HCT116 (cell line): ENCODE results near the gene SEC22A. TPM values are rescaled to one million over a fixed set of nuclear protein-coding genes. Genes with fewer than 3 reads are reported as not detected.

Experiments used
- ATAC-seq: fragments of 200-7000 bp; cut with Tn5 transposase; 2 replicates; pipeline ENCODE4 v1.9.1; 2020; ENCODE audit warnings: mild to moderate bottlenecking, moderate library complexity
- BruUV-seq: library from RNA; stranded (reverse); fragments of 400-500 nt; replicated peaks from 2 replicates; lab custom pipeline; 2021; lab: Mats Ljungman, UMichigan
- CTCF ChIA-PET: fragments of 300-600 bp; sonication (Branson Sonifier 250); formaldehyde crosslinking; loops from one replicate; lab custom pipeline; 2021; ENCODE audit warnings: antibody characterized with exemption; lab: Charles Lee
- POLR2A ChIA-PET: fragments of 300-600, 350-600 bp; sonication (Branson Sonifier 250); formaldehyde crosslinking; loops from one replicate; lab custom pipeline; 2021; ENCODE audit warnings: antibody characterized with exemption; lab: Charles Lee
- RAD21 ChIA-PET, 2 experiments: fragments of 300-600 bp; sonication (Branson Sonifier 250); formaldehyde crosslinking; loops; one replicate each; lab custom pipeline; 2023; ENCODE audit warnings: low total read pairs in 2 of 2; ENCODE audit not compliant: uncharacterized antibody in 2 of 2, unreplicated experiment in 2 of 2, low non-redundant PET in 1 of 2; lab: Charles Lee
- DNase-seq: peaks from one replicate; pipeline ENCODE4 v3.0.0-alpha.2; 2010; ENCODE audit warnings: low read depth, low spot score
- H2AFZ ChIP-seq: fragments of 200-600 bp; shearing (Covaris generic), sonication (generic); 2 replicates; pipeline ENCODE4 v1.6.1; 2017; ENCODE audit warnings: low read depth, mixed run types, mixed read lengths, antibody characterized with exemption, low read length; ENCODE audit not compliant: poor library complexity, severe bottlenecking
- H3K27ac ChIP-seq: 2 replicates; pipeline ENCODE4 v1.5.1; 2012; ENCODE audit warnings: low read depth, low read length
- H3K27me3 ChIP-seq: fragments of 200-600 bp; sonication (generic); 2 replicates; pipeline ENCODE4 v1.6.1; 2016; ENCODE audit warnings: mixed run types, low read length, mixed read lengths; ENCODE audit not compliant: insufficient read depth
- H3K36me3 ChIP-seq, 2 experiments: fragments of 200-500 bp in 1 of 2; fragments of 200-600 bp in 1 of 2; sonication (Bioruptor generic) in 1 of 2; sonication (generic) in 1 of 2; 2 replicates each; pipeline versions ENCODE4 v1.5.1 to v1.6.1; 2014 to 2016; ENCODE audit warnings: low read length in 2 of 2, inconsistent platforms in 1 of 2, mixed read lengths in 1 of 2, mixed run types in 1 of 2; ENCODE audit not compliant: insufficient read depth in 2 of 2, control insufficient read depth in 1 of 2
- H3K4me1 ChIP-seq, 2 experiments: fragments of 200-600 bp in 1 of 2; sonication (generic) in 1 of 2; 2 replicates each; pipeline versions ENCODE4 v1.5.1 to v1.6.1; 2012 to 2017; ENCODE audit warnings: low read length in 2 of 2, inconsistent platforms in 1 of 2, mild to moderate bottlenecking in 1 of 2, mixed read lengths in 1 of 2, mixed run types in 1 of 2, moderate library complexity in 1 of 2; ENCODE audit not compliant: insufficient read depth in 2 of 2, control insufficient read depth in 1 of 2
- H3K4me2 ChIP-seq: fragments of 200-600 bp; sonication (generic); 2 replicates; pipeline ENCODE4 v1.6.1; 2017; ENCODE audit warnings: mixed run types, low read length, mixed read lengths
- H3K4me3 ChIP-seq, 2 experiments: fragments of 200-600 bp in 1 of 2; sonication (generic) in 1 of 2; replicated peaks in 1 of 2; 2 replicates each; pipeline ENCODE4 v1.5.1; 2011 to 2016; ENCODE audit warnings: low read length in 2 of 2, control low read depth in 1 of 2, low read depth in 1 of 2, mild to moderate bottlenecking in 1 of 2, mixed read lengths in 1 of 2, mixed run types in 1 of 2
- H3K79me2 ChIP-seq: fragments of 200-600 bp; sonication (generic); 2 replicates; pipeline ENCODE4 v1.6.1; 2017; ENCODE audit warnings: mild to moderate bottlenecking, mixed run types, low read length, moderate library complexity, mixed read lengths; ENCODE audit not compliant: insufficient read depth
- H3K9ac ChIP-seq: fragments of 200-600 bp; sonication (generic); 2 replicates; pipeline ENCODE4 v1.6.1; 2016; ENCODE audit warnings: low read length, mixed read lengths
- H3K9me2 ChIP-seq: fragments of 200-600 bp; sonication (generic), shearing (Covaris generic); 2 replicates; pipeline ENCODE4 v1.6.1; 2017; ENCODE audit warnings: mixed run types, mild to moderate bottlenecking, moderate library complexity; ENCODE audit not compliant: insufficient read depth
- H3K9me3 ChIP-seq, 2 experiments: fragments of 200-500 bp in 1 of 2; fragments of 200-600 bp in 1 of 2; sonication (Bioruptor generic) in 1 of 2; sonication (generic) in 1 of 2; 2 replicates each; pipeline ENCODE4 v1.6.1; 2014 to 2017; ENCODE audit warnings: low read length in 2 of 2, mixed read lengths in 2 of 2, inconsistent platforms in 1 of 2, low read depth in 1 of 2, mild to moderate bottlenecking in 1 of 2, mixed run types in 1 of 2, moderate library complexity in 1 of 2; ENCODE audit not compliant: control insufficient read depth in 1 of 2, insufficient read depth in 1 of 2
- H4K20me1 ChIP-seq: fragments of 200-600 bp; sonication (generic), shearing (Covaris generic); 2 replicates; pipeline ENCODE4 v1.6.1; 2017; ENCODE audit warnings: mixed run types, mild to moderate bottlenecking, moderate library complexity; ENCODE audit not compliant: insufficient read depth
- CBX3 ChIP-seq: IDR thresholded peaks from 2 replicates; pipeline ENCODE4 v1.6.1; 2012; ENCODE audit warnings: low read depth
- CEBPB ChIP-seq: IDR thresholded peaks from 2 replicates; pipeline ENCODE4 v1.6.1; 2012; ENCODE audit warnings: low read depth
- CTCF ChIP-seq, 3 experiments: fragments of 200-600 bp in 1 of 3; sonication (generic) in 1 of 3; IDR thresholded peaks in 2 of 3; conservative IDR thresholded peaks in 1 of 3; 2 replicates each; pipeline ENCODE4 v1.5.1; 2012 to 2017; ENCODE audit warnings: low read depth in 2 of 3, low read length in 2 of 3, antibody characterized with exemption in 1 of 3, borderline replicate concordance in 1 of 3, control low read depth in 1 of 3, mild to moderate bottlenecking in 1 of 3, mixed read lengths in 1 of 3, mixed run types in 1 of 3, moderate library complexity in 1 of 3; ENCODE audit not compliant: insufficient read depth in 1 of 3
- EGR1 ChIP-seq: IDR thresholded peaks from 2 replicates; pipeline ENCODE4 v1.6.1; 2012; ENCODE audit warnings: low read depth
- EZH2 ChIP-seq: fragments of 200-600 bp; sonication (generic); IDR thresholded peaks from 2 replicates; pipeline ENCODE4 v1.6.1; 2017; ENCODE audit warnings: antibody characterized with exemption, mixed run types
- EZH2phosphoT487 ChIP-seq: fragments of 200-600 bp; IDR thresholded peaks from 2 replicates; pipeline ENCODE4 v1.6.1; 2018; ENCODE audit warnings: antibody characterized with exemption, borderline replicate concordance
- FOSL1 ChIP-seq: IDR thresholded peaks from 2 replicates; pipeline ENCODE4 v1.6.1; 2012; ENCODE audit warnings: low read depth
- JUND ChIP-seq: IDR thresholded peaks from 2 replicates; pipeline ENCODE4 v1.6.1; 2012
- POLR2A ChIP-seq: IDR thresholded peaks from 2 replicates; pipeline ENCODE4 v1.7.0; 2011; ENCODE audit warnings: borderline replicate concordance; ENCODE audit not compliant: insufficient read depth, insufficient read length; ENCODE audit errors: extremely low read depth
- RAD21 ChIP-seq: IDR thresholded peaks from 2 replicates; pipeline ENCODE4 v1.6.1; 2012; ENCODE audit warnings: low read depth, mild to moderate bottlenecking
- SIN3A ChIP-seq: IDR thresholded peaks from 2 replicates; pipeline ENCODE4 v1.6.1; 2012; ENCODE audit warnings: low read depth
- SRF ChIP-seq: IDR thresholded peaks from 2 replicates; pipeline ENCODE4 v1.6.1; 2012; ENCODE audit warnings: low read depth
- TCF7L2 ChIP-seq: IDR thresholded peaks from 2 replicates; pipeline ENCODE4 v1.7.0; 2011; ENCODE audit warnings: borderline replicate concordance, inconsistent platforms; ENCODE audit not compliant: insufficient read depth, insufficient read length; ENCODE audit errors: extremely low read depth
- YY1 ChIP-seq: IDR thresholded peaks from 2 replicates; pipeline ENCODE4 v1.6.1; 2011; ENCODE audit warnings: low read length, low read depth, moderate library complexity, mild to moderate bottlenecking; ENCODE audit not compliant: insufficient replicate concordance; ENCODE audit errors: extremely low read depth
- ZFX ChIP-seq: fragments of 450-650 bp; IDR thresholded peaks from 2 replicates; pipeline ENCODE4 v1.6.1; 2017
- intact Hi-C: fragments of 100-400 bp; cut with micrococcal nuclease; formaldehyde crosslinking; loops from 2 replicates; pipeline ENCODE4 v1.10.0; 2022
- total RNA-seq: library from RNA; stranded (reverse); gene quantifications from one replicate; pipeline ENCODE4 v1.2.1, GENCODE V29; 2021; ENCODE audit not compliant: unreplicated experiment
- TF ChIP-seq, protein P1 (sequence below): IDR thresholded peaks from 2 replicates; pipeline ENCODE4 v1.6.1; 2012
- TF ChIP-seq, protein P2 (sequence below): IDR thresholded peaks from 2 replicates; pipeline ENCODE4 v1.6.1; 2011; ENCODE audit warnings: mild to moderate bottlenecking, low read length, moderate library complexity; ENCODE audit not compliant: insufficient replicate concordance; ENCODE audit errors: extremely low read depth
- TF ChIP-seq, protein P3 (sequence below): IDR thresholded peaks from 2 replicates; pipeline ENCODE4 v1.6.1; 2012; ENCODE audit warnings: low read depth
- TF ChIP-seq, protein P4 (sequence below): IDR thresholded peaks from 2 replicates; pipeline ENCODE4 v1.6.1; 2012

Gene SEC22A
- total RNA-seq, 1 experiment from 2014 or later, result 10.6 TPM

DNA sequence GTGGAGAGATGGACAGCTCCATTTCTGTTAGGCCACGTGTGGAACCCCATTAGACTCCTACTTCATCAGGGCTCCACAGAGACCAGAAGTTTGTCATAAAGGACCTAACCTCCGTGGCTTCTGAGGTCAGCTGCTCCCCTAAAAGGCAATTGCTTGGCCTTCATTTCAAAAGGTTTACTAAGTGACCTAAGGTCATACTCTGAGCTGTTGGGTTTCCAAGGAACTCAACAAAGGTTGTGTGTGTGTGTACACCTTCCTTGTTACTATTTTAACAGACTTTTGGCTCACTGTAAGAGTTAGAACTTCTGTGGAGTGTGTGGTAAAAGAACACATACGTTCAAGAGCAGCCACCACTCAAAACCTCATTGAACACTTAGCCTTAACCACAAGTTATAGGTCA, 73.9 kb downstream of the SEC22A start:
- Histone ChIP-seq H3K36me3 (no peaks in the 10 kb centered on the region), H3K79me2 (no peaks in the 10 kb centered on the region), H2AFZ (no peak overlapping the region), H3K4me1 (no peaks in the 10 kb centered on the region), H3K4me3 (no peak overlapping the region), H4K20me1 (no peaks in the 10 kb centered on the region), H3K9me3 (no peaks in the 10 kb centered on the region), H3K27ac (no peak overlapping the region), H3K9ac (no peak overlapping the region), H3K4me2 (no peak overlapping the region), H3K27me3 (no peaks in the 10 kb centered on the region), H3K9me2 (no peaks in the 10 kb centered on the region)
- ChIA-PET POLR2A (no interaction called here), RAD21 (no interaction called here), CTCF (interaction anchor here (1.2 kb wide), 1 partner anchor 11 kb away, joined by 3 read pairs; no protein-coding TSS in a partner anchor)
- TF ChIP-seq EZH2phosphoT487 (no peak), EGR1 (no peak), JUND (no peak), SIN3A (no peak), FOSL1 (no peak), POLR2A (no peak), CEBPB (no peak), RAD21 (no peak), CBX3 (no peak), SRF (no peak), EZH2 (no peak), ZFX (no peak), CTCF (IDR thresholded peaks at IDR 0.05 in 2 of 3, conservative IDR thresholded peaks at IDR 0.05 in 1 of 3; ENCODE audit: borderline replicate concordance in 1 of 3, insufficient read depth in 1 of 3, low read depth in 2 of 3, low read length in 2 of 3) (no peak), YY1 (no peak), TCF7L2 (no peak)
- TF ChIP-seq, protein P1, sequence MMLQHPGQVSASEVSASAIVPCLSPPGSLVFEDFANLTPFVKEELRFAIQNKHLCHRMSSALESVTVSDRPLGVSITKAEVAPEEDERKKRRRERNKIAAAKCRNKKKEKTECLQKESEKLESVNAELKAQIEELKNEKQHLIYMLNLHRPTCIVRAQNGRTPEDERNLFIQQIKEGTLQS, result no peak
- TF ChIP-seq, protein P2, sequence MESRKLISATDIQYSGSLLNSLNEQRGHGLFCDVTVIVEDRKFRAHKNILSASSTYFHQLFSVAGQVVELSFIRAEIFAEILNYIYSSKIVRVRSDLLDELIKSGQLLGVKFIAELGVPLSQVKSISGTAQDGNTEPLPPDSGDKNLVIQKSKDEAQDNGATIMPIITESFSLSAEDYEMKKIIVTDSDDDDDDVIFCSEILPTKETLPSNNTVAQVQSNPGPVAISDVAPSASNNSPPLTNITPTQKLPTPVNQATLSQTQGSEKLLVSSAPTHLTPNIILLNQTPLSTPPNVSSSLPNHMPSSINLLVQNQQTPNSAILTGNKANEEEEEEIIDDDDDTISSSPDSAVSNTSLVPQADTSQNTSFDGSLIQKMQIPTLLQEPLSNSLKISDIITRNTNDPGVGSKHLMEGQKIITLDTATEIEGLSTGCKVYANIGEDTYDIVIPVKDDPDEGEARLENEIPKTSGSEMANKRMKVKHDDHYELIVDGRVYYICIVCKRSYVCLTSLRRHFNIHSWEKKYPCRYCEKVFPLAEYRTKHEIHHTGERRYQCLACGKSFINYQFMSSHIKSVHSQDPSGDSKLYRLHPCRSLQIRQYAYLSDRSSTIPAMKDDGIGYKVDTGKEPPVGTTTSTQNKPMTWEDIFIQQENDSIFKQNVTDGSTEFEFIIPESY, result no peak
- TF ChIP-seq, protein P3, sequence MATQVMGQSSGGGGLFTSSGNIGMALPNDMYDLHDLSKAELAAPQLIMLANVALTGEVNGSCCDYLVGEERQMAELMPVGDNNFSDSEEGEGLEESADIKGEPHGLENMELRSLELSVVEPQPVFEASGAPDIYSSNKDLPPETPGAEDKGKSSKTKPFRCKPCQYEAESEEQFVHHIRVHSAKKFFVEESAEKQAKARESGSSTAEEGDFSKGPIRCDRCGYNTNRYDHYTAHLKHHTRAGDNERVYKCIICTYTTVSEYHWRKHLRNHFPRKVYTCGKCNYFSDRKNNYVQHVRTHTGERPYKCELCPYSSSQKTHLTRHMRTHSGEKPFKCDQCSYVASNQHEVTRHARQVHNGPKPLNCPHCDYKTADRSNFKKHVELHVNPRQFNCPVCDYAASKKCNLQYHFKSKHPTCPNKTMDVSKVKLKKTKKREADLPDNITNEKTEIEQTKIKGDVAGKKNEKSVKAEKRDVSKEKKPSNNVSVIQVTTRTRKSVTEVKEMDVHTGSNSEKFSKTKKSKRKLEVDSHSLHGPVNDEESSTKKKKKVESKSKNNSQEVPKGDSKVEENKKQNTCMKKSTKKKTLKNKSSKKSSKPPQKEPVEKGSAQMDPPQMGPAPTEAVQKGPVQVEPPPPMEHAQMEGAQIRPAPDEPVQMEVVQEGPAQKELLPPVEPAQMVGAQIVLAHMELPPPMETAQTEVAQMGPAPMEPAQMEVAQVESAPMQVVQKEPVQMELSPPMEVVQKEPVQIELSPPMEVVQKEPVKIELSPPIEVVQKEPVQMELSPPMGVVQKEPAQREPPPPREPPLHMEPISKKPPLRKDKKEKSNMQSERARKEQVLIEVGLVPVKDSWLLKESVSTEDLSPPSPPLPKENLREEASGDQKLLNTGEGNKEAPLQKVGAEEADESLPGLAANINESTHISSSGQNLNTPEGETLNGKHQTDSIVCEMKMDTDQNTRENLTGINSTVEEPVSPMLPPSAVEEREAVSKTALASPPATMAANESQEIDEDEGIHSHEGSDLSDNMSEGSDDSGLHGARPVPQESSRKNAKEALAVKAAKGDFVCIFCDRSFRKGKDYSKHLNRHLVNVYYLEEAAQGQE, result no peak
- TF ChIP-seq, protein P4, sequence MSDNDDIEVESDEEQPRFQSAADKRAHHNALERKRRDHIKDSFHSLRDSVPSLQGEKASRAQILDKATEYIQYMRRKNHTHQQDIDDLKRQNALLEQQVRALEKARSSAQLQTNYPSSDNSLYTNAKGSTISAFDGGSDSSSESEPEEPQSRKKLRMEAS, result no peak
- BruUV-seq, result no TSS peak
- no peak for DNase-seq
- ATAC-seq, result no peak
- intact Hi-C loops, result no loop called here
